Prostate gland (tissue), 2 donors: ENCODE data around the gene RPS24.

Experiments used
- POLR2AphosphoS5 ChIP-seq: sonication (generic); formaldehyde crosslinking; IDR thresholded peaks from one replicate; pipeline ENCODE4 v1.6.1; 2017; ENCODE audit warnings: antibody characterized with exemption
- TF ChIP-seq, protein P1 (sequence below), 4 experiments: fragments of 200-600 bp in 2 of 4; fragments of 450-650 bp in 2 of 4; sonication (generic) in 2 of 4; IDR thresholded peaks; 1 replicate in 3 of 4; 2 replicates in 1 of 4; pipeline ENCODE4 v1.5.1; 2016 to 2019; ENCODE audit warnings: antibody characterized with exemption in 4 of 4, mild to moderate bottlenecking in 2 of 4, moderate library complexity in 2 of 4

GRCh38 chr10:78009662-78010061, 24.0 kb upstream of the RPS24 start:
- TF ChIP-seq, protein P1, sequence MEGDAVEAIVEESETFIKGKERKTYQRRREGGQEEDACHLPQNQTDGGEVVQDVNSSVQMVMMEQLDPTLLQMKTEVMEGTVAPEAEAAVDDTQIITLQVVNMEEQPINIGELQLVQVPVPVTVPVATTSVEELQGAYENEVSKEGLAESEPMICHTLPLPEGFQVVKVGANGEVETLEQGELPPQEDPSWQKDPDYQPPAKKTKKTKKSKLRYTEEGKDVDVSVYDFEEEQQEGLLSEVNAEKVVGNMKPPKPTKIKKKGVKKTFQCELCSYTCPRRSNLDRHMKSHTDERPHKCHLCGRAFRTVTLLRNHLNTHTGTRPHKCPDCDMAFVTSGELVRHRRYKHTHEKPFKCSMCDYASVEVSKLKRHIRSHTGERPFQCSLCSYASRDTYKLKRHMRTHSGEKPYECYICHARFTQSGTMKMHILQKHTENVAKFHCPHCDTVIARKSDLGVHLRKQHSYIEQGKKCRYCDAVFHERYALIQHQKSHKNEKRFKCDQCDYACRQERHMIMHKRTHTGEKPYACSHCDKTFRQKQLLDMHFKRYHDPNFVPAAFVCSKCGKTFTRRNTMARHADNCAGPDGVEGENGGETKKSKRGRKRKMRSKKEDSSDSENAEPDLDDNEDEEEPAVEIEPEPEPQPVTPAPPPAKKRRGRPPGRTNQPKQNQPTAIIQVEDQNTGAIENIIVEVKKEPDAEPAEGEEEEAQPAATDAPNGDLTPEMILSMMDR (IDR thresholded peaks at IDR 0.05): no peak
- no peak for TF ChIP-seq POLR2AphosphoS5
